GM10248 (cell line): Measurements from ENCODE around the gene SETMAR.

Source experiments
- CTCF ChIA-PET: fragments of 300-600 bp; sonication (Branson Sonifier 250); formaldehyde crosslinking; extraction: SDS; loops from one replicate; lab custom pipeline; 2021; ENCODE audit warnings: antibody characterized with exemption; lab: Yijun Ruan, JAX
- POLR2A ChIA-PET: fragments of 350-650 bp; sonication (Branson Sonifier 250); formaldehyde crosslinking; extraction: SDS; loops from one replicate; lab custom pipeline; 2020; ENCODE audit warnings: antibody characterized with exemption; lab: Yijun Ruan, JAX
- DNase-seq: peaks from one replicate; pipeline ENCODE4 v3.0.0; 2012; ENCODE audit errors: extremely low spot score
- TF ChIP-seq, protein P1 (sequence below): IDR thresholded peaks from 2 replicates; pipeline ENCODE4 v1.5.1; 2012; ENCODE audit warnings: mild to moderate bottlenecking, low read depth; ENCODE audit errors: extremely low read depth, missing control alignments, control extremely low read depth

Gene SETMAR

DNA sequence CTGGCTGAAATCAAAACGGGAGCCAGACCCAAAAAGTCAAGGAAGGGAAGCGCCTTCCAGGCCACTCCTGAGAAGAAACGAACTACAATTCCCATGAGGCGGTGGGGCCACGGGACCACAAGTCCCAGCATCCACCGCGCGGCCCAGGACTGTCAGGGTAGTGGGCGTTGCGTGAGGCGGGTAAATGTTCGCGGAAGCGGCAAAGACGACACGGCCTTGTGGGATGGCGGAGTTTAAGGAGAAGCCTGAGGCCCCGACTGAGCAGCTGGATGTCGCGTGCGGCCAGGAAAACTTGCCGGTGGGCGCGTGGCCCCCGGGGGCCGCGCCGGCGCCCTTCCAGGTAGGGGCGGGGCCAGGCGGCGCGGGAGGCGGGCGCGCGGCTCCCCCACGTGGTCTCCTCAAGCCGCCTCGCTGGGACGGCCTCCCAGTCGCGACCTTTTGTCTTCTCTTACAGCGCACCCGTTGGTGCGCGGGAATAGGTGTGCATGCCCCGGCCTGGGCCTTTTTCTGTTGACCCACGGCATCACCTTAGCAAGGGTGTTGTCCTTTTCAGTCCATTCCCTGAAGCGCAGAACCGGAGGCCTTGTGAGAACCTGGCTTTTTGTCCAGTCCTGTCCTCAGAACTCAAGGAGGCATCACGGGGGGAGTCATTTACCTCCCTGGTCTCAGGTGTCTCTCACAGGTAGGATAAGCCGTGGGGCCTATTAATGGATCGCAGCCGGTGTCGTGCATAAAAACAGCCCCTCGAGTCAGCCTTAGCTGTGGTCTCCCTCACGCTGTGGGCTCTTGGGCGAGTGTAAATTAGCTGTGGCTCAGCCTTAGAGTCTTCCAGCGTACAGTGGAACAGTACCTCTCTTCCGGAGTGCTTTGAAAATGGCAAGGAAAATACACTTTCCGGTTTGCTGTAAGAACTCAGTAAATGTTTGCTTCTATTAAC lies at the start of gene SETMAR:
TSS of gene SETMAR (plus strand) at position 183 of the 937 bp plus-strand sequence. CDS start at position 185, 2 bp downstream.
- TF ChIP-seq, protein P1, sequence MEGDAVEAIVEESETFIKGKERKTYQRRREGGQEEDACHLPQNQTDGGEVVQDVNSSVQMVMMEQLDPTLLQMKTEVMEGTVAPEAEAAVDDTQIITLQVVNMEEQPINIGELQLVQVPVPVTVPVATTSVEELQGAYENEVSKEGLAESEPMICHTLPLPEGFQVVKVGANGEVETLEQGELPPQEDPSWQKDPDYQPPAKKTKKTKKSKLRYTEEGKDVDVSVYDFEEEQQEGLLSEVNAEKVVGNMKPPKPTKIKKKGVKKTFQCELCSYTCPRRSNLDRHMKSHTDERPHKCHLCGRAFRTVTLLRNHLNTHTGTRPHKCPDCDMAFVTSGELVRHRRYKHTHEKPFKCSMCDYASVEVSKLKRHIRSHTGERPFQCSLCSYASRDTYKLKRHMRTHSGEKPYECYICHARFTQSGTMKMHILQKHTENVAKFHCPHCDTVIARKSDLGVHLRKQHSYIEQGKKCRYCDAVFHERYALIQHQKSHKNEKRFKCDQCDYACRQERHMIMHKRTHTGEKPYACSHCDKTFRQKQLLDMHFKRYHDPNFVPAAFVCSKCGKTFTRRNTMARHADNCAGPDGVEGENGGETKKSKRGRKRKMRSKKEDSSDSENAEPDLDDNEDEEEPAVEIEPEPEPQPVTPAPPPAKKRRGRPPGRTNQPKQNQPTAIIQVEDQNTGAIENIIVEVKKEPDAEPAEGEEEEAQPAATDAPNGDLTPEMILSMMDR, result no peak
- ChIA-PET CTCF (interaction anchor here (0.9 to 2.8 kb wide), 4 partner anchors 11 to 281 kb away, joined by 3 to 14 read pairs (median 5); no protein-coding TSS in a partner anchor), POLR2A (interaction anchor here (1.0 kb wide), 1 partner anchor 189 kb away, joined by 3 read pairs; the partner anchor contains the start of gene ITPR1)
- peak; percentile 93 for DNase-seq

DNA sequence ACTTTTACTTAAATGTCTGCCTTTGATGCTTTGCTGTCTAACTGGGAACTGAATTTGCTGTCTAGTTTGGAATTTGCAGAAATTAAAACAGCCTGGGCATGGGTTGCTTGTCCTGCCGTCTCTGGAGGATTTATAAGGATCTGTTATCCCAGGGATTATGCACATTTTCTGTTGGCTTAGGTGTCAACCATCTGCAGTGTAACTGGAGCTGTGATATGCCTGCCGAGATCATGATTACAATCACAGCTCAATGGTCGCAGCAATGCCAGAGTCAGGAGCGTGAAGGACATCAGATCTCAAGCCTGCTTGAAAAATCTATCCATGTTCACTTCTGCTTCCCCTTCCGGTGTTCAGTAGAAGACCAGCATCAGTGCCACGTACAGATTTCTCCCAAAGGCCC lies 41.8 kb upstream of the SETMAR start:
- POLR2A ChIA-PET, result no interaction called here
- no peak for DNase-seq
- TF ChIP-seq, protein P1, result no peak
- CTCF ChIA-PET, result interaction anchor here (1.5 to 2.0 kb wide), 2 partner anchors 10 to 14 kb away, joined by 4 to 8 read pairs; no protein-coding TSS in a partner anchor

DNA sequence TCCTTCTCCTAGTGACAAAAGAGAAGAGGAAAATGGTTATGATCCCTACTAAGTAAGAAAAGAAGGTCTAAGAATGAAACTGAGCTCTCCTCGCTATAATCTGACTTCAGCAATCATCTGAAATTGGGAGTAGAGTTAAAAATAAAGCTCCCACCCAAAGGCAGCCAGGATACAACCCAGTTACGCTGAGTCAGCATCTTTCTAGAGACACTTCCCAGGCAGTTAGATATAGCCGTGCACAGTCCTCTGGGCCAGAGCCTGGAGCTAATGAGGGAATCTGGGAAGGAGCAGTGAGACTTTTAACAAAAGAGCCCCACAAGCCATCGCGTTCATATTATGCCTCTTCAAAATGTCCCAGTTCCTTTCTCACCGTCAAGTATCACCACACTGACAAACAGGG lies 39.1 kb upstream of the SETMAR start:
- CTCF ChIA-PET, result no interaction called here

DNA sequence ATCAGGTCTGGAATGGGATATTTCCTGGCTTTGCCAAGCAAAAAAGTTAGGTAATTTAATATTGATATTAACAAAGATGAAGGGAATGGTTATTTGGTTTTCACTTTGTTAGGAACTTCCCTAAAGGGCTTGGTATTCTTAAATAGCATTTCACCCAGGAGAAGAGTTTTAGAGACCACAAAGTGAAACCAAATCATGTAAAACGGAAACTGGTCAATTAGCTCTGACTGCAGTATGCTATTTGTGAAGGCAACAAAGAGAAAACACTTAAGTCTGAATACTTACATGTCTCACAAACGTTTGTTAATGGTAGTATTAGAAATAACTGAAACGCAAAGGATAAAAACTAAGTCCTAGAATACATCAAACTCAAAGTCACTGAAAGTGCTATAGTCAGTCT lies 32.4 kb upstream of the SETMAR start:
- no peak for DNase-seq
- ChIA-PET CTCF (interaction anchor here (2.0 kb wide), 1 partner anchor 1070 kb away, joined by 9 read pairs; no protein-coding TSS in a partner anchor), POLR2A (no interaction called here)
- TF ChIP-seq, protein P1, result no peak

More for the DNA sequence above, 39.1 kb upstream of the SETMAR start:
- TF ChIP-seq, protein P1, result no peak
- POLR2A ChIA-PET, result no interaction called here
- no peak for DNase-seq

DNA sequence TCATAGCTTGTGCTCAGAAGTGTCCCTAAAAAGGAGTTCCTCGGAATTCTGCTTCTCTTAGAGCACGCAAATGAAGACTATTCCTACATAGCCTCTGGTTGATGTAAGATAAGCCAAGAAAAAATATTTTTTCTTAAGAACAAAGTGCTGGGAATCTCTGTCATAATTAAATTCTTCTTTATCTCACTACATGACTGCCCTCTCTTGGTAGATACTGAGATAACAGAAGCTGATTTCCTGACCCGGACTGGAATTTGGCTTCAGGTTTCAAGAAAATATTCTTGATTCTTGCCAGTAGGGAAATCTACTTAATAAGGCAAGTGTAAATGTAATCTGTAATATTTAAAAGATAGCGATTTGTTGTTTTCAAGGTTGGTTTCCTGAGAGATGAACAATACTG lies 31.3 kb upstream of the SETMAR start:
- POLR2A ChIA-PET, result no interaction called here
- CTCF ChIA-PET, result interaction anchor here (1.2 to 1.8 kb wide), 9 partner anchors 9 to 1072 kb away, joined by 3 to 19 read pairs (median 6); no protein-coding TSS in a partner anchor
- TF ChIP-seq, protein P1, result peak; percentile 28
- peak; percentile 17 for DNase-seq

DNA sequence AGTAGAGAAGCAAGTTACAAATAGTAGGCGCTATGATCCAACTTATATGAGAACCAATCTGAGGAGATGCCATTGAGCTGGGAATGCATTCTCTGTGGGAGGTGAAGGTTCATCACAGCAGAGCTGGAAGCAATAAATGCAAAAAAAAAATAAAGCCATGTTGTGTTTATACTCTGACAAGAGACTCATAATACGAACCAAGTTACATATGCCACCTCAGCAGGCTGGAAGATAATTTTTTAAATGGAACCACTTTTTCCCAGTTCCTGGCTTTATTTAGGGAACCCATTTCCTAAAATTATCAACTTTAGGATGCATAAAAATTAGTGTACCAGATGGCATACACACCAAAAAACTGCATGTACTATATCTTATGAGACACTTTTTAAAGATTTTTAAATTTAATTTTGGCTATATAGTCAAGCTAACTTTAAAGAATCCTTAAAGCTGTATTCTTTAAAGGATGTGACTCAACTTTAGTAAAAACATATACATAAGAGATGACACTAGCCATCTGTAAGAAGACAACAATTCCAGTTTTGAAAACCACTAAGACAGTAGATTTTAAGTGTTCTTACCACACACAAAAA lies 23.6 kb upstream of the SETMAR start:
- CTCF ChIA-PET, result interaction anchor here (1.7 to 3.1 kb wide), 5 partner anchors 8 to 1079 kb away, joined by 4 to 17 read pairs (median 6); no protein-coding TSS in a partner anchor
- POLR2A ChIA-PET, result no interaction called here
- no peak for DNase-seq
- TF ChIP-seq, protein P1, result no peak
